HG03520 (cell line): ENCODE results near the gene STMN1.
A peak's percentile ranks its signal among the peaks of the same experiment; 100 is the strongest.

ENCODE experiments used
- ATAC-seq: cut with Tn5 transposase; IDR thresholded peaks from one replicate; pipeline ENCODE4 v1.9.1; 2021; ENCODE audit warnings: mild to moderate bottlenecking, moderate library complexity; ENCODE audit not compliant: unreplicated experiment

The STMN1 gene

GRCh38 chr1:25922056-25922970, 16.1 kb upstream of the STMN1 start:
- ATAC-seq: no peak

GRCh38 chr1:25918615-25919014, 12.4 kb upstream of the STMN1 start:
- no peak for ATAC-seq

GRCh38 chr1:25917996-25918395, 11.8 kb upstream of the STMN1 start:
- ATAC-seq: no peak

- no peak for ATAC-seq
These were observed 10.2 kb upstream of the STMN1 start for GRCh38 chr1:25916460-25916859.

- no peak for ATAC-seq
These were observed 8.1 kb upstream of the STMN1 start for GRCh38 chr1:25914074-25914995.

GRCh38 chr1:25913206-25913605, 7.0 kb upstream of the STMN1 start:
- no peak for ATAC-seq

- no peak for ATAC-seq
These were observed 6.0 kb upstream of the STMN1 start for GRCh38 chr1:25912076-25912831.

- ATAC-seq: no peak
These were observed 4.9 kb upstream of the STMN1 start for GRCh38 chr1:25911162-25911561.

- ATAC-seq: no peak
These were observed 2.8 kb upstream of the STMN1 start for GRCh38 chr1:25909040-25909439.

- no peak for ATAC-seq
These were observed 1.9 kb upstream of the STMN1 start for GRCh38 chr1:25908161-25908560.

GRCh38 chr1:25907601-25908000, 1.4 kb upstream of the STMN1 start:
- no peak for ATAC-seq

- no peak for ATAC-seq
These were observed 553 bp upstream of the STMN1 start for GRCh38 chr1:25906644-25907300.

GRCh38 chr1:25904943-25905679, 1.1 kb downstream of the STMN1 start:
- ATAC-seq: peak; percentile 67

GRCh38 chr1:25903986-25904385, 2.2 kb downstream of the STMN1 start:
- ATAC-seq: no peak

GRCh38 chr1:25902462-25902861, 3.8 kb downstream of the STMN1 start:
- no peak for ATAC-seq

- ATAC-seq: no peak
These were observed 6.0 kb downstream of the STMN1 start for GRCh38 chr1:25900219-25900618.

GRCh38 chr1:25899792-25900191, 6.4 kb downstream of the STMN1 start:
- no peak for ATAC-seq

GRCh38 chr1:25898223-25899015, 7.8 kb downstream of the STMN1 start:
- ATAC-seq: no peak

- ATAC-seq: no peak
These were observed 8.5 kb downstream of the STMN1 start for GRCh38 chr1:25897754-25898153.
